PFSK-1 (cell line): ENCODE measurements around the gene AP4S1.

Experiments
- FOXP2 ChIP-seq: optimal IDR thresholded peaks from 2 replicates; pipeline ENCODE3; 2011; ENCODE audit warnings: borderline replicate concordance, control low read depth, inconsistent platforms; ENCODE audit not compliant: insufficient read depth; ENCODE audit errors: extremely low read length, extremely low read depth
- POLR2AphosphoS5 ChIP-seq: IDR thresholded peaks from 2 replicates; pipeline ENCODE4 v1.6.1; 2012; ENCODE audit warnings: low read depth, mild to moderate bottlenecking, control low read depth, low read length, moderate library complexity
- REST ChIP-seq, 2 experiments: IDR thresholded peaks; 2 replicates each; pipeline versions ENCODE4 v1.6.1 to v1.8.0; 2011 to 2012; ENCODE audit warnings: low read depth in 2 of 2, low read length in 2 of 2, control low read depth in 1 of 2, inconsistent platforms in 1 of 2, mild to moderate bottlenecking in 1 of 2, moderate library complexity in 1 of 2; ENCODE audit not compliant: insufficient read depth in 1 of 2
- TAF1 ChIP-seq: IDR thresholded peaks from 2 replicates; pipeline ENCODE4 v1.6.1; 2012; ENCODE audit warnings: low read length, control low read depth, borderline replicate concordance; ENCODE audit not compliant: insufficient read depth

- TF ChIP-seq TAF1 (no peak), REST (IDR thresholded peaks at IDR 0.05; ENCODE audit: insufficient read depth in 1 of 2, low read depth in 2 of 2, low read length in 2 of 2) (no peak), POLR2AphosphoS5 (no peak), FOXP2 (no peak)
Observed at GRCh38 chr14:31029016-31029970, 3.8 kb downstream of the AP4S1 start.
